ENCODE results near the gene ADSS1. TPM values are rescaled to one million over a fixed set of nuclear protein-coding genes. Genes with fewer than 3 reads are reported as not detected.

Gene ADSS1
- total RNA-seq, 4 donors from 2014 or later: 3.4 to 11.4 (median 8.4) TPM

DNA sequence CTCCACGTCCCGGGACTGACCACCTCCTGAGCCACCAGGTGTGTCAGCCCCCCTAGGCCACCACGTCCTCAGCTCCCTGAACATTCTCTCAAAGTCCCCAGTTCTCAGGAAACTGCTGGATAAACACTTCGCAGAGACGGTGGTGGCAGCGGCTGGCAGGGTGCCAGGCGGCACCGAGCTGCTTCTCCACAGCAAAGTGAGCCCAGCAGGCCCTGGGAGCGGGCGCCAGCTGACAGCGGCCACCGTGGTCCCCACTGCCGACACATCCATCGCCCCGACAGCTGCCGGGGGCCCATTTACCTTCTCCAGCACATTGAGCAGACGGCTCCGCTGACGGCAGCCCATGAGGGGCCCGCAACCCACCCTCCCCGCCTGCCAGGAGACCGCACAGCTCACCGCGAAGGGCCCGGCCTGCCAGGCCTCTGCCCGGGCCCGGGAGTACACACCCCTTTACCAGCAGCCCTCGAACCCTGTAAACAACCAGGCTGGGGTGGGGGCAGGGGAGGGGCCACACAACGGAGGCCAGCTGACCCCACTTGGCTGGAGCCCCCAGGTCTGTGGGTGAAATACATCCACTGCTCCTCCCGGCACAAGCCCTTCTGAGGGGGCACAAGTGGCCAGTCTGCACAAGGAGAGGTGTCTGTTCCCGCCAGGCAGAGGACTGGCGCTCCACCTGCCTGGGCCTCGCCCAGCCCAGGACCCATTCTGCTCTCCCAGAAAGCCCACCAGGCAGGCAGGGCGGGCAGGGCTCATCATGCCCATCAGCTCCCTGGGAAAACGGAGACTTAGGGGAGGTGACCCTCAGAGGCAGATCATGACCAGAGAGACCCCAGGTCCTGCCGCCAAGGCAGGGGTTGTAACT lies 61.0 kb downstream of the ADSS1 start:
- TF ChIP-seq, protein P1, sequence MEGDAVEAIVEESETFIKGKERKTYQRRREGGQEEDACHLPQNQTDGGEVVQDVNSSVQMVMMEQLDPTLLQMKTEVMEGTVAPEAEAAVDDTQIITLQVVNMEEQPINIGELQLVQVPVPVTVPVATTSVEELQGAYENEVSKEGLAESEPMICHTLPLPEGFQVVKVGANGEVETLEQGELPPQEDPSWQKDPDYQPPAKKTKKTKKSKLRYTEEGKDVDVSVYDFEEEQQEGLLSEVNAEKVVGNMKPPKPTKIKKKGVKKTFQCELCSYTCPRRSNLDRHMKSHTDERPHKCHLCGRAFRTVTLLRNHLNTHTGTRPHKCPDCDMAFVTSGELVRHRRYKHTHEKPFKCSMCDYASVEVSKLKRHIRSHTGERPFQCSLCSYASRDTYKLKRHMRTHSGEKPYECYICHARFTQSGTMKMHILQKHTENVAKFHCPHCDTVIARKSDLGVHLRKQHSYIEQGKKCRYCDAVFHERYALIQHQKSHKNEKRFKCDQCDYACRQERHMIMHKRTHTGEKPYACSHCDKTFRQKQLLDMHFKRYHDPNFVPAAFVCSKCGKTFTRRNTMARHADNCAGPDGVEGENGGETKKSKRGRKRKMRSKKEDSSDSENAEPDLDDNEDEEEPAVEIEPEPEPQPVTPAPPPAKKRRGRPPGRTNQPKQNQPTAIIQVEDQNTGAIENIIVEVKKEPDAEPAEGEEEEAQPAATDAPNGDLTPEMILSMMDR (IDR thresholded peaks at IDR 0.05): no peak
- no peak for TF ChIP-seq POLR2A (IDR thresholded peaks at IDR 0.05)
- Histone ChIP-seq H3K27me3 (no peaks in the 10 kb centered on the region), H3K4me1 (peaks cover 15 to 94% (median 20%) of the 10 kb centered on the region in 3 donors), H3K27ac (peak overlapping the region in 1 of 4 donors; percentile 17), H3K36me3 (peaks cover 0 to 81% (median 17%) of the 10 kb centered on the region in 3 donors), H3K9me3 (no peaks in the 10 kb centered on the region), H3K4me3 (no peak overlapping the region)
- intact Hi-C loops (cut with DNase I): no loop called here
- 100% methylated on average over 2 to 4 of the region's 36 CpGs for WGBS, 2 donors
- DNase-seq: no peak

DNA sequence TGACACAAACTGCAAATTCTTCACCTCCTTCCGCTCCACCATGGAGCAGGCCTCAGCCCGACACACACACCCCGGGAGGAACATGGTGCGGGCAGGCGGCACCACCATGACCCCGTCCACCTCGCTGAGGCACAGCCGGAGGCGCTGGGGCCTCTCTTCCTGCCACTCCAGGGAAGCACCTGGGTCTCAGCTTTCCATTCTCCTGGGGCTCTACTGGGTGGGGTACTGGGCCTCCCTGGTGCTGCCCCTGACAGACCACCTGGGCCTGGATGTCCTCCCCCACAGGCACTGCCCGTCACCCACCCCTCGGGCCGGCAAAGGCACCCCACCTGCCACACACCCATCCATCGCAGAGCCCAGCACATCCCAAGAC lies 61.7 kb downstream of the ADSS1 start:
- intact Hi-C loops (cut with DNase I): no loop called here
- 85 to 88% methylated on average over 6 to 8 of the region's 13 CpGs for WGBS, 2 donors
- H3K4me1 ChIP-seq: peaks cover 15 to 94% (median 20%) of the 10 kb centered on the region in 3 donors
- H3K9me3 ChIP-seq: no peaks in the 10 kb centered on the region
- H3K4me3 ChIP-seq: no peak overlapping the region
- peak overlapping the region in 1 of 4 donors; percentile 17 for H3K27ac ChIP-seq
- peaks cover 0 to 81% (median 15%) of the 10 kb centered on the region in 3 donors for H3K36me3 ChIP-seq
- TF ChIP-seq, protein P1 (IDR thresholded peaks at IDR 0.05): no peak
- no peak for TF ChIP-seq POLR2A (IDR thresholded peaks at IDR 0.05)
- DNase-seq: no peak
- no peaks in the 10 kb centered on the region for H3K27me3 ChIP-seq

DNA sequence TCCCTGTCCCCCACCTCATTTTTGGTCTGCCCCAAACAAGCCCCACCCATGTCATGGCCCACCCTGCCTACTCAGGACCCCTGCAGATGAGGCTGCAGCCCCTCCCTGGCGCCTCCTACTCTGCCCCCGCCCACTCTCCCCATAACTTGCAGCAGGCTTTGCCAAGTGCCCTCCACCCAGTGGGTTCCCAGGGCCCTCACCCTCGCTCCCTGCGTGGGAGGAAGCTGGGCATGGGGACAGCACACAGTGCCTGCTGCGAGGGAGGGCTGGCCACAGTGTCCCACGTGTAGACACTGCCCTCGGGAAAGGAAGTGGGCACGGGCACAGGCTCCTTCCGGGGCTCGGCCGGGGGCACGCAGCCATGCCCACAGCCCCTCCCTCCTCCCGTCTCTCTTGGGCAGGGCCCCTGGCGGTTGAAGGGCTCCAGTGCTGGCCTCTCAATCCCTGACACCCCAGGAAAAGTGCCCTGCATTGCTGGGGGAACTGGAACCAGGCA lies 62.1 kb downstream of the ADSS1 start:
- H3K36me3 ChIP-seq: peaks cover 0 to 81% (median 12%) of the 10 kb centered on the region in 3 donors
- H3K27me3 ChIP-seq: no peaks in the 10 kb centered on the region
- H3K27ac ChIP-seq: peak overlapping the region in 2 of 4 donors; percentile 17 to 39
- WGBS, 2 donors: no CpG with 5 or more reads among the region's 14 CpGs
- intact Hi-C loops (cut with DNase I): no loop called here
- H3K4me3 ChIP-seq: no peak overlapping the region
- DNase-seq: no peak
- no peaks in the 10 kb centered on the region for H3K9me3 ChIP-seq
- no peak for TF ChIP-seq POLR2A (IDR thresholded peaks at IDR 0.05)
- TF ChIP-seq, protein P1 (IDR thresholded peaks at IDR 0.05): peak in 1 of 6 experiments; percentile 5
- peaks cover 15 to 98% (median 20%) of the 10 kb centered on the region in 3 donors for H3K4me1 ChIP-seq

DNA sequence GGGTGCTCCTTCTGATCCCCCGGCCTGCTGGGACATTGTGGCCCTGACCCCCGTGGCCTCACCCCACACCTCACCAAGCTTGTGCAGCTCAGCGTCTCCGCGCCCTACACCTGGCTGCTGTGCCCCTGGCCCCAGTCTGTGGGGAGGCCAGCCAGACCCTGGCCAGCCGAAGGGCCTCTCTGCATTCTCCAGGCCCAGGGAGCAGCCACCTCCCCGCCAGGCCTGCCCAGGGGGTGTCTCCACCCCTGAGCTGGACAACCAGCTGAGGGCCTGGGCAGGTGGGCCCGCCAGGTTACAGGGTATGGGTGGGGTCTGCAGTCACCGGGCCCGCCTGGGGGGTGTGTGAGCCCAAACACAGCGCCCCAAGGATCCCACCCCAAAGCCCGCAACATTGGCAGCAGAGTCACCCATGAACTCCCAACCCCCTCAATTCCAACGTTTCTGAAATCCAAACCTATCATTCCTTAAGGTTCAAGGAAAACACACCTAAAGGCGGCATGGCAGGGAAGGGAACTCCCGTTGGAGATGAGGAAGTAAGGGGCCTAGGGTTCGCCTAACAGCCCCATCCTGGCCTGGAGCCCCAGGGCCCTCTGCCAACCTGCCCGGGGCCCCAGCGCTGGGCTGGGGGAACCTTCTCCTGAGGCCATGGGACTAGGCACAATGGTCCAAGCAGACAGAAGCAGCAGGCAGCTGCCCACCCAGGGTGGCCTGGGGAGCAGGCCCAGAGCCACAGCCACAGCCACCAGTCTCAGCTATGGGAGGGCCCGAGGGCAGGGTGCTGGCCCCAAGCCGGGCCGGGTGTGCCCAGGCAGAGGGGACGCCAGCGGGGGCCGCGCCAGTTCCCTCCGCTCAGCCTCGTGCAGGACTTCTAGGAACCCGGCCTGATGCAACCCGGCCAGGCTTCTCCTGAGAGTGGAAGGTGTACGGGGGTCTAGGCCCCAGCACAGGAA lies 63.0 kb downstream of the ADSS1 start:
- Histone ChIP-seq H3K27me3 (no peaks in the 10 kb centered on the region), H3K4me1 (peaks cover 18 to 99% (median 22%) of the 10 kb centered on the region in 3 donors), H3K27ac (peak overlapping the region in 2 of 4 donors; percentile 2 to 39), H3K36me3 (peaks cover 0 to 81% (median 16%) of the 10 kb centered on the region in 3 donors), H3K9me3 (no peaks in the 10 kb centered on the region), H3K4me3 (no peak overlapping the region)
- TF ChIP-seq, protein P1 (IDR thresholded peaks at IDR 0.05): no peak
- no peak for TF ChIP-seq POLR2A (IDR thresholded peaks at IDR 0.05)
- intact Hi-C loops (cut with DNase I): no loop called here
- WGBS, 2 donors: 67% methylated on average over 3 of the region's 30 CpGs; no CpG with 5 or more reads in 1 of the 2 donors
- DNase-seq: no peak

Measured in esophagus squamous epithelium (tissue), 5 donors.